ENCODE measurements around the gene SDSL.

SDSL gene

DNA sequence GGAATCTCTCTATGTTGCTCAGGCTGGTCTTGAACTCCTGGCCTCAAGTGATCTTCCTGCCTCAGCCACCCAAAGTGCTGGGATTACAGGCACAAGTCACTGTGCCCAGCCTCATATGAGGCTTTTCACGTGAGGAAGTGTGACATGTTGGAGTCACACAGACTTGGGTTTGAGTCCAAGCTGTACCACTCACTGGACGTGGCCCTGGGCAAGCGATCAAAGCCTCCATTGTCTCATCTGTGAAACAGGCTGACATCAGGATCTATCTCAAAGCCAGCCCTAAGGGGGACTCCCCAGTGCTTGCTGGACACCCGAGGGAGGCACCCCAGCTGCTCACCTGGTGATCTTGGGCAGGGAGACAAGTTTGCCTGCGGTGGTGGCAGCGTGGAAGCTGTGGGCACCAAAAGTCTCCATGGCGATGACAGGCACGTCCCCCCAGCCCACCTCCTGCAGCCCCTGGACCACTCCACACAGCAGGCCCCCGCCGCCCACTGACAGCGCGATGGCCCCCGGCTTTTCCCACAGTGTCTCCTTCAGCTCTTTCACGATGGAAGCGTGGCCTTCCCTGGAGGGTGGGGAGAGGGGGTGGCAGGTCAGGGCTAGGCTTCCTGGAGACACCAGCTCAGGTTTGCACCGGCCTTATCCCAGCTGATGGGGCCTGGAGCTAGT lies 25.2 kb upstream of the SDSL start:
- no peak for DNase-seq (ENCODE audit: low read depth)

- DNase-seq (ENCODE audit: low read depth) = no peak
These were observed 24.5 kb upstream of the SDSL start for GRCh38 chr12:113397497-113398197.

- DNase-seq (ENCODE audit: low read depth) = no peak
These were observed 23.6 kb upstream of the SDSL start for GRCh38 chr12:113398346-113399290.

GRCh38 chr12:113399490-113399889 lies 22.7 kb upstream of the SDSL start:
- no peak for DNase-seq (ENCODE audit: low read depth)

GRCh38 chr12:113400362-113400761 lies 21.8 kb upstream of the SDSL start:
- no peak for DNase-seq (ENCODE audit: low read depth)

DNA sequence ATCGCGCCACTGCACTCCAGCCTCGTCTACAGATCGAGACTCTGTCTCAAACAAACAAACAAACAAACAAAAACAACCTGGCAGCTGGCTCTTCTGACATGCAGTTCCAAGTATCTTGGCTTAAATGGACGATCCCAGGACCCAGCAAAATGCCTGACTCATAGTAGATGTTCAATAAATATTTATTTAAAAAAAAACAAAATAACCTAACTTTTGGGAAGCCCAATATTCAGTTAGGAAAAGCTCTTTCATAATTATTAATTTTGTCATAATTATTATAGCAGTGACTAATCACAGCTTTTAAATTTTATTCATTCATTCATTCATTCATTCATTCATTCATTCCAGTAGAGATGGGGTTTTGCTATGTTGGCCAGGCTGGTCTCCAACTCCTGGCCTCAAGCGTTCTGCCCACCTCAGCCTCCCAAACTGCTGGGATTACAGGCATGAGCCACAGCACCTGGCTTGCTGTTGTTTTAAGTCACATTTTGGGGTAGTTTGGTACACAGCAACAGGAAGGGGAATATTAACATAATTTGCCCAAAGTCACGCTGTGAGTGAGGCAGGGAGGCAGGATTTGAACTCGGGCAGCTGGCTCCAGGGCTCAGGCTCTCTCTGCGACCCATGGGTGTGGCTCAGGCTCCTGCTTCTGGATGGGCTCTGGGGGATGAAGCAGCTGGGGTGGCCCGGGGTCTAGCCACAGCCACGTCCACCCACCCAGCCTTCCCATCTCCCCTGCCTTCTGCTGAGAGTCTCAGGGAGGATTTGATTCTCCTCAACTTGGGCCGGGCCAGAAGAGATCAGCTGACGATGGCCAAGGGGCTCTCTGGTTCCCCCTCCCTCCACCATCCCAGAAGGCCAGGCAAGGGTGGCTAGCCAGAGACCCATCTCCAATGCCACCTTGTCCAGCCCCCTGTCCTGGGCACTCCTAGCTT lies 20.8 kb upstream of the SDSL start:
- no peak for DNase-seq (ENCODE audit: low read depth)

- no peak for DNase-seq (ENCODE audit: low read depth)
These were observed 19.5 kb upstream of the SDSL start for GRCh38 chr12:113402586-113403260.

GRCh38 chr12:113403435-113404415 lies 18.5 kb upstream of the SDSL start, which contains the start of gene SDS:
Gene SDS (minus strand): TSS chr12:113403887. CDS start chr12:113399708, 4,179 bp downstream.
- DNase-seq (ENCODE audit: low read depth) = no peak

DNA sequence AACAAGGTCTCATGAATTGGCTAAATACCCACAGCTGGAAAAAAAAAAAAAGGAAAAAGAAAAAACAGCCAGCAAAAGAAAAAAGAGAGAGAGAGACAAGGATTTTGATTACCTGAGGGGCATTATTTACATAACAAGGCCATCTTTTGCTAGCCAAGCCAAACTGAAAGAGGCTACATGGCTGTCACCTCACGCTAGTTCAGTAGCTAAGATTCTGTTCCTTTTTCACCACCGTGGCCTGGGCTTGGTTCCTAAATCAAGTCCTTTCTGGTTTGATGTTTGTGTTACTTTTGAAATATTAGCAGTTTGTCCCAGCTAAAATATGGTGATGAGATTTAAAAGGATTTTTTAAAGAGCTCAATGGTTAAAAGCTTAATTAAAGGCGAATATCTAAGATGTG lies 16.5 kb upstream of the SDSL start:
- DNase-seq (ENCODE audit: low read depth) = no peak

GRCh38 chr12:113407931-113408600 lies 14.1 kb upstream of the SDSL start:
- DNase-seq (ENCODE audit: low read depth) = peak; percentile 38

DNA sequence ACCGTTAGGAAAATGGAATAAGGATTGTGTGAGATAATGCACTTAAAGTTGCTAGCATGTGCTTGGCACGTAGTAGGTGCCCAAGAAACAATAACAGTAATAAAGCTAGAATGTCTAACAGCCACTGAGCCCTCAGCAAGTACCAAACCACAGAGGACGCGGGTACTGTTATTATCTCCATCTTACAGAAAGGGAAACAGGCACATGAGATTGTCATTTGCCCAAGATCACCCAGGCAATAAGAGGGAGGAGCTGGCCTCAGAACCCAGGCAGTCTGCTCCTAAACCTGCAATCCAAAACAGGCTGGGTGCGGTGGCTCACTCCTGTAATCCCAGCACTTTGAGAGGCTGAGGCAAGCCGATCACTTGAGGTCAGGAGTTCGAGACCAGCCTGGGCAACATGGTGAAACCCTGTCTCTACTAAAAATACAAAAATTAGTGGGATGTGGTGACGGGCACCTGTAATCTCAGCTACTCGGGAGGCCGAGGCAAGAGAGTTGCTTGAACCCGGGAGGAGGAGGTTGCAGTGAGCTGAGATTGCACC lies 13.4 kb upstream of the SDSL start:
- DNase-seq (ENCODE audit: low read depth) = no peak

DNA sequence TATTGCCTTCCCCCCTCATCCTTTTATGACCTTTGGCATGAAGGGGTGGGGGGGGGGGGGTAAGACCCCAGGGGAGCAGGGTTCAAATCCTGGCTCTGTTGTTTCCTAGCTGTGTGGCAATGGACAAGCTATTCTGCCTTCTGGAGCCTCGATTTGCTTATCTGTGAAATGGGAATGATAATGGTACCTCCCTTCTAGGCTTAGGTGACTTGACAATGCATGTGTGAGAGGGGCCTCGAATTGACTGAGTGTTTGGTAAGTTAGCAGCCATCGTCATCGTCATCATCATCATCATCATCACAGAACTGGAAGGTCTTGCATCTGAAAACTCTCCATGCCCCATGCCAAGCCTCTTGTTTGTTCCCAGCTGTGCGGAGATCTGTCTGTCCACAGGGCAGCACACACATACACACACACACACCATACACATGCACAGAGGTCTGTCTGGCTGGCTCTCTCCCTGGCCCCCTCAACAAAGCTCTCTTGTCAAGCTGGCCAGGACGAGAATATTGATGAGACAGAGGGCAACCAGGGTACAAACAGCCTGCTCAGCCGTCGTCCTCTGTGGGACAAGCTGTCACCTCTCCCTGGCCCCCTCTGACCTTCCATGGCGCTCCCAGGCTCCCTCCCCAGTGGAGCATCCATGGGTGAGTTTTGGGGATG lies 12.6 kb upstream of the SDSL start:
- DNase-seq (ENCODE audit: low read depth) = no peak

GRCh38 chr12:113413488-113413939 lies 8.7 kb upstream of the SDSL start:
- no peak for DNase-seq (ENCODE audit: low read depth)

- DNase-seq (ENCODE audit: low read depth) = no peak
These were observed 7.6 kb upstream of the SDSL start for GRCh38 chr12:113414519-113415038.

DNA sequence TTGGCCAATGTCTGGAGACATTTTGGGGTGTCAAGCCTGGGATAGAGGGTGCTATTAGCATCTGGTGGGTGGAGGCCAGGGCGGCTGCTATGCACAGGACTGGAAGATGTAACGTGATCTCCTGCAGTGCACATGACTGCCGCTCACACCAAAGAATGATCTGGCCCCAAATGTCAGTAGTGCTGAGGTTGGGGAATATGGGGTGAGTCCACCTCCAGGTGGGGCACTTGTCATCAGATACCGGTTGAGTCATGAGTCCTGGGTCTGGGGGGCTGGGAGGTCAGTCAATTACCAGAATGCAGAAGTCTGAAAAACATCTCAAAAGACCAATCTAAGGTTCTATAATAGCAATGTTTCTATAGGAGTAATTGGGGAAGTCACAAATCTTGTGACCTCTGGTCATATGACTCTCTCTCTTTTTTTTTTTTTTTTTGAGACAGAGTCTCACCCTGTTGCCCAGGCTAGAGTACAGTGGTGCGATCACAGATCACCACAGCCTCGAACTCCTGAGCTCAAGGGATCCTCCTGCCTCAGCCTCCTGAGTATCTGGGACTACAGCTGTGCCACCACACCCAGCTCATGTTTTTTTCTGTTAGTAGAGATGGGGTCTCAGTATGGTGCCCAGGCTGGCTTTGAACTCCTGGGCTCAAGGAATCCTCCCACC lies 6.0 kb upstream of the SDSL start:
- no peak for DNase-seq (ENCODE audit: low read depth)

GRCh38 chr12:113418213-113418879 lies 3.8 kb upstream of the SDSL start:
- no peak for DNase-seq (ENCODE audit: low read depth)

All from GM04504 (cell line).